ENCODE results near the gene ARL2BP. TPM values are rescaled to one million over a fixed set of nuclear protein-coding genes. Genes with fewer than 3 reads are reported as not detected.

ARL2BP gene
- total and polyA plus RNA-seq, 10 of the 15 experiments (the other 5 are each of a cell fraction or from before 2014, with no cell fraction given): 12.5 to 56.6 (median 29.7) TPM

- intact Hi-C loops (cut with micrococcal nuclease; ENCODE audit: unreplicated experiment): no loop called here
- ChIA-PET CTCF (interaction anchor here (0.8 to 1.1 kb wide), 3 partner anchors 11 to 306 kb away, joined by 3 to 4 read pairs (median 3); no protein-coding TSS in a partner anchor), POLR2A (interaction anchor here (0.6 to 1.3 kb wide), 6 partner anchors 9 to 129 kb away, joined by 3 to 5 read pairs (median 4); partner anchors contain the start of gene PSME3IP1), RAD21 (ENCODE audit: unreplicated experiment) (no interaction called here), SMC1A (ENCODE audit: uncharacterized antibody, unreplicated experiment) (interaction anchor here (1.0 to 2.9 kb wide), 5 partner anchors 8 to 127 kb away, joined by 3 to 11 read pairs (median 5); no protein-coding TSS in a partner anchor)
- H3K9ac ChIP-seq (ENCODE audit: control insufficient read depth, insufficient read depth, low read length): no peak overlapping the region
- DNase-seq (ENCODE audit: low read depth, low spot score): no peak
- ATAC-seq: no peak
- H3K4me1 ChIP-seq (ENCODE audit: control insufficient read depth, insufficient read depth, low read length): no peaks in the 10 kb centered on the region
- no peaks in the 10 kb centered on the region for H4K20me1 ChIP-seq (ENCODE audit: control insufficient read depth, insufficient read depth)
- no peaks in the 10 kb centered on the region for H3K79me2 ChIP-seq (ENCODE audit: control insufficient read depth, insufficient read depth, low read length)
- in situ Hi-C loops (cut with MboI): loop anchor here (25.0 kb wide), 1 partner anchor 1349 kb away; no protein-coding TSS in a partner anchor
- no peaks in the 10 kb centered on the region for H3K27me3 ChIP-seq (replicated peaks in 1 of 2; ENCODE audit: control insufficient read depth in 2 of 2, insufficient read depth in 2 of 2, low read length in 1 of 2)
- H3K36me3 ChIP-seq (ENCODE audit: control insufficient read depth in 2 of 2, insufficient read depth in 2 of 2, low read length in 1 of 2): peaks cover 7 to 50% of the 10 kb centered on the region in 2 experiments
- no peak for TF ChIP-seq ATF7 (IDR thresholded peaks at IDR 0.05; ENCODE audit: low read depth)
- no peak for TF ChIP-seq NR2C2 (IDR thresholded peaks at IDR 0.05; ENCODE audit: borderline replicate concordance, control insufficient read depth, insufficient read length, low read depth)
- no peak for TF ChIP-seq PML (IDR thresholded peaks at IDR 0.05; ENCODE audit: low read length)
- no peak overlapping the region for H3K27ac ChIP-seq (ENCODE audit: control insufficient read depth, insufficient read depth)
- no peak for FAIRE-seq
- BruUV-seq (replicated peaks): no TSS peak
- 100% methylated on average over 1 of the region's 1 CpG for WGBS (ENCODE audit: insufficient coverage, insufficient replicate concordance, low lambda C conversion rate, missing lambda C conversion rate)
- no peak overlapping the region for H3K4me3 ChIP-seq
- peaks cover 25% of the 10 kb centered on the region for H3K9me3 ChIP-seq (replicated peaks; ENCODE audit: control insufficient read depth, insufficient read depth, low read length)
- no peak overlapping the region for H3K4me2 ChIP-seq (ENCODE audit: control insufficient read depth, insufficient read depth)
- H2AFZ ChIP-seq (ENCODE audit: control insufficient read depth, low read depth, low read length): no peak overlapping the region
Observed at GRCh38 chr16:57213462-57213861, 31.6 kb upstream of the ARL2BP start.

- in situ Hi-C loops (cut with MboI): loop anchor here (25.0 kb wide), 1 partner anchor 1345 kb away; no protein-coding TSS in a partner anchor
- Histone ChIP-seq H4K20me1 (ENCODE audit: control insufficient read depth, insufficient read depth) (no peaks in the 10 kb centered on the region), H3K9ac (ENCODE audit: control insufficient read depth, insufficient read depth, low read length) (no peak overlapping the region), H3K9me3 (replicated peaks; ENCODE audit: control insufficient read depth, insufficient read depth, low read length) (peaks cover 25% of the 10 kb centered on the region), H3K4me3 (no peak overlapping the region), H3K27ac (ENCODE audit: control insufficient read depth, insufficient read depth) (no peak overlapping the region), H3K36me3 (ENCODE audit: control insufficient read depth in 2 of 2, insufficient read depth in 2 of 2, low read length in 1 of 2) (peaks cover 8 to 65% of the 10 kb centered on the region in 2 experiments), H3K4me1 (ENCODE audit: control insufficient read depth, insufficient read depth, low read length) (no peaks in the 10 kb centered on the region), H3K4me2 (ENCODE audit: control insufficient read depth, insufficient read depth) (no peak overlapping the region), H2AFZ (ENCODE audit: control insufficient read depth, low read depth, low read length) (no peak overlapping the region), H3K79me2 (ENCODE audit: control insufficient read depth, insufficient read depth, low read length) (no peaks in the 10 kb centered on the region), H3K27me3 (replicated peaks in 1 of 2; ENCODE audit: control insufficient read depth in 2 of 2, insufficient read depth in 2 of 2, low read length in 1 of 2) (no peaks in the 10 kb centered on the region)
- intact Hi-C loops (cut with micrococcal nuclease; ENCODE audit: unreplicated experiment): no loop called here
- ChIA-PET CTCF (interaction anchor here (1.1 kb wide), 1 partner anchor 13 kb away, joined by 3 read pairs; no protein-coding TSS in a partner anchor), SMC1A (ENCODE audit: uncharacterized antibody, unreplicated experiment) (interaction anchor here (1.2 to 1.4 kb wide), 2 partner anchors 11 to 38 kb away, joined by 3 to 4 read pairs; no protein-coding TSS in a partner anchor), RAD21 (ENCODE audit: unreplicated experiment) (no interaction called here), POLR2A (interaction anchor here (0.6 to 1.1 kb wide), 2 partner anchors 27 to 126 kb away, joined by 3 to 4 read pairs; no protein-coding TSS in a partner anchor)
- BruUV-seq (replicated peaks): no TSS peak
- WGBS (ENCODE audit: insufficient coverage, insufficient replicate concordance, low lambda C conversion rate, missing lambda C conversion rate): 97% methylated on average over 2 of the region's 2 CpGs
- FAIRE-seq (no peak), ATAC-seq (no peak), DNase-seq (ENCODE audit: low read depth, low spot score) (no peak)
- TF ChIP-seq ZNF274 (IDR thresholded peaks at IDR 0.05; ENCODE audit: insufficient read depth, insufficient read length) (peak; percentile 22), ZBTB40 (IDR thresholded peaks at IDR 0.05; ENCODE audit: borderline replicate concordance) (no peak)
Observed at GRCh38 chr16:57216968-57217367, 28.1 kb upstream of the ARL2BP start.
